Breast epithelium (tissue), 4 donors: ENCODE results near the gene CNOT10. TPM values are rescaled to one million over a fixed set of nuclear protein-coding genes. Genes with fewer than 3 reads are reported as not detected.

Experiments used
- DNase-seq, 2 donors: peaks; one replicate each; pipeline ENCODE4 v3.0.0-alpha.2; 2019; ENCODE audit warnings: low spot score in 2 of 2
- H3K27ac ChIP-seq, 2 donors: fragments of 200-600 bp; sonication (generic) in 1 of 2; one replicate each; pipeline ENCODE4 v1.5.1; 2016 to 2019; ENCODE audit warnings: mild to moderate bottlenecking in 1 of 2
- H3K27me3 ChIP-seq, 2 donors: fragments of 200-600 bp; sonication (generic) in 1 of 2; one replicate each; pipeline versions ENCODE4 v1.5.1 to v1.6.0; 2017 to 2019; ENCODE audit warnings: control low read depth in 1 of 2, mild to moderate bottlenecking in 1 of 2
- H3K36me3 ChIP-seq: fragments of 200-600 bp; one replicate; pipeline ENCODE4 v1.5.1; 2019
- H3K4me1 ChIP-seq, 2 donors: fragments of 200-600 bp; sonication (generic); one replicate each; pipeline ENCODE4 v1.5.1; 2016 to 2019; ENCODE audit warnings: control low read depth in 1 of 2
- H3K4me3 ChIP-seq, 3 donors: fragments of 200-600 bp; sonication (generic); 1 replicate in 2 of 3; 2 replicates in 1 of 3; pipeline ENCODE4 v1.5.1; 2016 to 2019; ENCODE audit warnings: mild to moderate bottlenecking in 3 of 3, moderate library complexity in 2 of 3
- H3K9me3 ChIP-seq, 2 donors: fragments of 200-600 bp; sonication (generic) in 1 of 2; one replicate each; pipeline ENCODE4 v1.5.1; 2016 to 2019; ENCODE audit warnings: control low read depth in 1 of 2
- CTCF ChIP-seq, 3 donors: fragments of 450-650 bp; IDR thresholded peaks; one replicate each; pipeline ENCODE4 v1.5.1; 2016 to 2017; ENCODE audit warnings: antibody characterized with exemption in 3 of 3, mild to moderate bottlenecking in 3 of 3, moderate library complexity in 3 of 3
- POLR2A ChIP-seq: fragments of 450-650 bp; IDR thresholded peaks from one replicate; pipeline ENCODE4 v1.6.1; 2016; ENCODE audit warnings: antibody characterized with exemption, mild to moderate bottlenecking, moderate library complexity
- POLR2AphosphoS5 ChIP-seq, 3 donors: sonication (generic); formaldehyde crosslinking; IDR thresholded peaks; one replicate each; pipeline ENCODE4 v1.6.1; 2017; ENCODE audit warnings: antibody characterized with exemption in 3 of 3
- intact Hi-C: fragments of 100-400 bp; cut with DNase I; formaldehyde crosslinking; loops from one replicate; pipeline ENCODE4 v1.15.1; 2023; ENCODE audit warnings: low total_unique reads
- total RNA-seq, 3 donors: library from RNA; depleted of rRNA; stranded (reverse); fragments of >200 nt; gene quantifications; one replicate each; pipeline ENCODE4 v1.1.0, GENCODE V29; 2016

CNOT10 gene
- total RNA-seq, 3 donors from 2014 or later = 18.4 to 37.9 (median 26.2) TPM

GRCh38 chr3:32691847-32692246, 6.9 kb downstream of the CNOT10 start:
- DNase-seq = no peak
- Histone ChIP-seq H3K27ac (no peak overlapping the region), H3K4me3 (no peak overlapping the region), H3K27me3 (no peaks in the 10 kb centered on the region), H3K4me1 (no peaks in the 10 kb centered on the region), H3K9me3 (no peaks in the 10 kb centered on the region), H3K36me3 (no peaks in the 10 kb centered on the region)
- intact Hi-C loops = no loop called here
- TF ChIP-seq CTCF (IDR thresholded peaks at IDR 0.05) = no peak
- TF ChIP-seq POLR2AphosphoS5 (IDR thresholded peaks at IDR 0.05) = no peak
- TF ChIP-seq POLR2A = no peak

- no peak for TF ChIP-seq POLR2AphosphoS5 (IDR thresholded peaks at IDR 0.05)
- TF ChIP-seq POLR2A = no peak
- no peak for TF ChIP-seq CTCF (IDR thresholded peaks at IDR 0.05)
- H3K4me3 ChIP-seq = no peak overlapping the region
- H3K27me3 ChIP-seq = no peaks in the 10 kb centered on the region
- no peaks in the 10 kb centered on the region for H3K4me1 ChIP-seq
- DNase-seq = no peak
- no peak overlapping the region for H3K27ac ChIP-seq
- no peaks in the 10 kb centered on the region for H3K36me3 ChIP-seq
- intact Hi-C loops = no loop called here
- no peaks in the 10 kb centered on the region for H3K9me3 ChIP-seq
These were observed 11.5 kb downstream of the CNOT10 start for GRCh38 chr3:32696523-32696922.

- H3K27ac ChIP-seq = no peak overlapping the region
- no peaks in the 10 kb centered on the region for H3K36me3 ChIP-seq
- TF ChIP-seq POLR2A (no peak), CTCF (IDR thresholded peaks at IDR 0.05) (no peak), POLR2AphosphoS5 (IDR thresholded peaks at IDR 0.05) (no peak)
- no peaks in the 10 kb centered on the region for H3K9me3 ChIP-seq
- intact Hi-C loops = no loop called here
- H3K4me1 ChIP-seq = no peaks in the 10 kb centered on the region
- H3K27me3 ChIP-seq = no peaks in the 10 kb centered on the region
- H3K4me3 ChIP-seq = no peak overlapping the region
- DNase-seq = no peak
These were observed 13.5 kb downstream of the CNOT10 start for GRCh38 chr3:32698506-32698905.

- H3K4me3 ChIP-seq = no peak overlapping the region
- no peak overlapping the region for H3K27ac ChIP-seq
- intact Hi-C loops = no loop called here
- H3K36me3 ChIP-seq = no peaks in the 10 kb centered on the region
- H3K27me3 ChIP-seq = no peaks in the 10 kb centered on the region
- no peaks in the 10 kb centered on the region for H3K4me1 ChIP-seq
- H3K9me3 ChIP-seq = no peaks in the 10 kb centered on the region
- no peak for DNase-seq
- TF ChIP-seq POLR2AphosphoS5 (IDR thresholded peaks at IDR 0.05) (no peak), POLR2A (no peak), CTCF (IDR thresholded peaks at IDR 0.05) (no peak)
These were observed 14.4 kb downstream of the CNOT10 start for GRCh38 chr3:32699429-32699828.

- H3K27ac ChIP-seq = no peak overlapping the region
- no peaks in the 10 kb centered on the region for H3K27me3 ChIP-seq
- TF ChIP-seq POLR2A (no peak), CTCF (IDR thresholded peaks at IDR 0.05) (no peak), POLR2AphosphoS5 (IDR thresholded peaks at IDR 0.05) (no peak)
- no peak overlapping the region for H3K4me3 ChIP-seq
- H3K9me3 ChIP-seq = no peaks in the 10 kb centered on the region
- no peaks in the 10 kb centered on the region for H3K36me3 ChIP-seq
- DNase-seq = no peak
- no peaks in the 10 kb centered on the region for H3K4me1 ChIP-seq
- intact Hi-C loops = no loop called here
These were observed 15.3 kb downstream of the CNOT10 start for GRCh38 chr3:32700244-32700643.
